Loucy (cell line): ENCODE measurements around the gene P3H4.
A peak's percentile ranks its signal among the peaks of the same experiment; 100 is the strongest.

Experiments used
- H2AFZ ChIP-seq: fragments of 200-600 bp; sonication (generic); 2 replicates; pipeline ENCODE4 v1.6.0; 2016; ENCODE audit warnings: antibody characterized with exemption, mild to moderate bottlenecking, low read length, moderate library complexity
- H3F3A ChIP-seq: fragments of 200-600 bp; 2 replicates; pipeline ENCODE4 v1.6.0; 2016; ENCODE audit warnings: antibody characterized with exemption, low read depth, mild to moderate bottlenecking
- H3K27me3 ChIP-seq: fragments of 200-600 bp; sonication (generic); 2 replicates; pipeline ENCODE4 v1.6.1; 2014; ENCODE audit warnings: low read length, mild to moderate bottlenecking; ENCODE audit not compliant: insufficient read depth, poor library complexity, severe bottlenecking
- H3K36me3 ChIP-seq: fragments of 200-600 bp; sonication (generic); 2 replicates; pipeline ENCODE4 v1.6.1; 2016; ENCODE audit warnings: low read length; ENCODE audit not compliant: insufficient read depth
- H3K4me1 ChIP-seq: fragments of 200-600 bp; sonication (generic); 2 replicates; pipeline ENCODE4 v1.5.1; 2014; ENCODE audit warnings: low read length, mild to moderate bottlenecking; ENCODE audit not compliant: insufficient read depth, poor library complexity, severe bottlenecking
- H3K4me2 ChIP-seq: fragments of 200-600 bp; sonication (generic); 2 replicates; pipeline ENCODE4 v1.6.0; 2014; ENCODE audit warnings: antibody characterized with exemption, low read length, low read depth, mild to moderate bottlenecking; ENCODE audit not compliant: poor library complexity, severe bottlenecking
- H3K4me3 ChIP-seq: fragments of 200-600 bp; sonication (generic); 2 replicates; pipeline ENCODE4 v1.5.1; 2014; ENCODE audit warnings: low read length, mild to moderate bottlenecking, mixed read lengths; ENCODE audit not compliant: poor library complexity, severe bottlenecking
- H3K79me2 ChIP-seq: fragments of 200-600 bp; sonication (generic); 2 replicates; pipeline ENCODE4 v1.6.1; 2014; ENCODE audit warnings: low read length; ENCODE audit not compliant: insufficient read depth
- H3K9ac ChIP-seq: fragments of 200-600 bp; sonication (generic); 2 replicates; pipeline ENCODE4 v1.6.0; 2014; ENCODE audit warnings: mild to moderate bottlenecking, low read depth, low read length, moderate library complexity; ENCODE audit not compliant: poor library complexity, severe bottlenecking
- H3K9me2 ChIP-seq: fragments of 200-600 bp; sonication (generic); replicated peaks from 2 replicates; pipeline ENCODE4 v1.6.1; 2016; ENCODE audit warnings: low read depth, low read length, mixed read lengths
- H3K9me3 ChIP-seq: fragments of 200-600 bp; sonication (generic); 2 replicates; pipeline ENCODE4 v1.6.1; 2014; ENCODE audit warnings: mild to moderate bottlenecking, antibody characterized with exemption, low read length, low read depth; ENCODE audit not compliant: insufficient read depth
- H4K20me1 ChIP-seq: fragments of 200-600 bp; sonication (generic); 2 replicates; pipeline ENCODE4 v1.6.0; 2014; ENCODE audit warnings: antibody characterized with exemption, low read length, mild to moderate bottlenecking; ENCODE audit not compliant: insufficient read depth, poor library complexity, severe bottlenecking
- CTCF ChIP-seq: fragments of 200-600 bp; sonication (generic); conservative IDR thresholded peaks from 2 replicates; pipeline ENCODE4 v1.5.1; 2014; ENCODE audit warnings: mild to moderate bottlenecking, antibody characterized with exemption, low read length
- EZH2phosphoT487 ChIP-seq: fragments of 200-600 bp; IDR thresholded peaks from 2 replicates; pipeline ENCODE4 v1.6.1; 2018; ENCODE audit warnings: antibody characterized with exemption, mild to moderate bottlenecking, moderate library complexity, borderline replicate concordance

Gene P3H4

DNA sequence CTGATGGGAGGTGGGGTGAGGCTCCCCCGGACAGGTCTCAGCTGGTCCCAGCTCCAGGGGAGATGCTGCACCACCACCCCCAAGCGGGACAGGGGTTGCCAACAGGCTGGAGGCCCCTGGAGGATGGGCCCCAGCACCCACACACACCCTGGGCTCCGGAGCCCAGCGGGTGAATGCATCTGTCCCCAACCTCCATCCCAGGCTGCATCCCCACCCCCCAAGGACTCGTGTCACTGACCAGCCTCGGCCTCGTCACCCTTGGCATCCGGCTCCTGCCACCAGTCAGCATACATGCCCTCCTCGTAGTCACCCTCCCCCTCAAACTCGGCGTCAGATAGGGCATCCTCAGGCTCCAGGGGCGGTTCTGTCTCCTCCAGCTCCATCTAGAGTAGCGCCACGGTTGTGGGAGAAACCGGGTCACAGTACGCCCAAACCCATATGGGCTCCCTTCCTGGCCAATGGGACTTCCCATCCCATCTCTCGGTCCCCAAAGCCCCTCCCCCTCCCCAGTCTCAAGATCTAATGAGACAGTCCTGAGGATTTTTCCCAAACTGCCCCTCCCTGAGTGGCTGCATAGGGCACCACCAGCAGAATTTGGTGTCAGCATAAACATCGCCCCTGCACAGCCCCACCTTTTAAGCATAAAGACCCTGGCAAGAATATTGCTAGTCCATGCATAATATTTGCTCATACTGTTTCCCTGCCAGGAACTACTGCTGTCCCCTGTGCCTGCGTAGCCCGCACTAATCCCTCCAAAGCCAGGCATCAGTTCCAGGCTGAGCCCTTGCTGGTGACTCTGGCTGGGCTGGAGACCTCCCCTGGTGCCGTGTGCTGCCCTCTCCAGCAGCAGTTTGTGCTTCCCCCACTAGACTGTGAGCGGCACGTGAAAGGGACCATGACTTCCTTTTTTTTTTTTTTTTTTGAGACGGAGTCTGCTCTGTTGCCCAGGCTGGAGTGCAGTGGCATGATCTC, 8.4 kb downstream of the P3H4 start:
- TF ChIP-seq CTCF (no peak), EZH2phosphoT487 (no peak)
- no peak overlapping the region for H3K4me2 ChIP-seq
- no peak overlapping the region for H2AFZ ChIP-seq

DNA sequence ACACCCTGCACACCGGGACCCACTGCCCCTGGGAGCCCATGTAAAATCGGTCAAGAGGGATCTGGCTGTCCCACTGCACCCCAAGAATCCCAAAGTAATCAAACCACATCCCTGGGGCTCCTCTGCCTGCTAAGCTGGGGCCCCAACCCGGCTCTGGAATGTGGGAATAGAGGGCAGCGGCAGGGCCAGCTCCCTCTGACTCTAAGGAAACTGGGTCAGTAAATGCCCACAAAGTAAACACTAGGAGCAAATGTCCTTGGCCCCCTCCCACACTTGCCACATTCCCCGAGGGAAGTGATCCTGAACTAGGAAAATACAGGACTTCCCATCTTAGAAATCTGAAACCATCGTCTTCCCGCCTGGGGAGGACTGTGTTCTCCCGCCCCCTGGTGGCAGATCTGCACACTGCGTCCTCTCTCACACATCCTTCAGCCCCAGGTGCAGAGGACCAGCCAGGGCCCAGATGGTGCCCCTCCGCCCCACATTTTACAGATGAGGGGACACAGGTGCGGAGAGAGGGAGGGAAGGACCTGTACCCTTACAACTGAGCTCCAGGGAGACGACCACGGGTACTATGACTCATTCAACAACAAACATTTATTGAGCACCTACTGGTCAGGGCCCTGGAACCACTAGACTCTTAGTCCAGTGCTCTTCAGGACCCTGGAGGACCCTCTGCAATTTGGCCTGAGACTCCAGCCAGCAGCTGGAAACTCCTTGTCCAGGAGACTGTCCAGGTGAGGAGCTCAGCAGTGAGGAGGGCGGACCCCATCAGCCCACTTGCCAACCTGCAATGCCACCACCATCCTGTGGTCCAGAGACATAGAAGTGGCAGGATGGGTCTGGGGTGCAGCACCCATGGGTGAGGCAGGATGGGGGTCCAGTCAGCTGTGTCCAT, 10.1 kb downstream of the P3H4 start:
- Histone ChIP-seq H3K27me3 (no peaks in the 10 kb centered on the region), H3K9me2 (no peaks in the 10 kb centered on the region), H3K36me3 (no peaks in the 10 kb centered on the region), H3K79me2 (no peaks in the 10 kb centered on the region), H2AFZ (peak overlapping the region; percentile 71; the same call in 1 of the 2 replicates), H3K4me1 (peaks cover 6% of the 10 kb centered on the region), H3K9me3 (no peaks in the 10 kb centered on the region), H3K4me3 (peak overlapping the region; percentile 29), H3K4me2 (peak overlapping the region; percentile 40), H4K20me1 (no peaks in the 10 kb centered on the region), H3F3A (no peaks in the 10 kb centered on the region), H3K9ac (peak overlapping the region; percentile 27)
- TF ChIP-seq EZH2phosphoT487, result no peak
- peak; percentile 97 for TF ChIP-seq CTCF

More for the DNA sequence above, 8.4 kb downstream of the P3H4 start:
- H4K20me1 ChIP-seq, result no peaks in the 10 kb centered on the region
- no peaks in the 10 kb centered on the region for H3K9me2 ChIP-seq
- H3F3A ChIP-seq, result no peaks in the 10 kb centered on the region
- no peaks in the 10 kb centered on the region for H3K36me3 ChIP-seq
- no peak overlapping the region for H3K4me3 ChIP-seq
- H3K4me1 ChIP-seq, result peaks cover 6% of the 10 kb centered on the region
- no peak overlapping the region for H3K9ac ChIP-seq
- H3K9me3 ChIP-seq, result no peaks in the 10 kb centered on the region
- H3K27me3 ChIP-seq, result no peaks in the 10 kb centered on the region
- H3K79me2 ChIP-seq, result no peaks in the 10 kb centered on the region

GRCh38 chr17:41800601-41801373, 11.0 kb downstream of the P3H4 start:
- Histone ChIP-seq H2AFZ (peak overlapping the region; percentile 71; the same call in 1 of the 2 replicates), H3K9ac (peak overlapping the region; percentile 27), H3K4me2 (no peak overlapping the region), H3K27me3 (no peaks in the 10 kb centered on the region), H3K9me3 (no peaks in the 10 kb centered on the region), H3K79me2 (no peaks in the 10 kb centered on the region), H3F3A (no peaks in the 10 kb centered on the region), H3K9me2 (no peaks in the 10 kb centered on the region), H3K4me1 (peaks cover 6% of the 10 kb centered on the region), H4K20me1 (no peaks in the 10 kb centered on the region), H3K36me3 (no peaks in the 10 kb centered on the region), H3K4me3 (no peak overlapping the region)
- TF ChIP-seq EZH2phosphoT487, result no peak
- no peak for TF ChIP-seq CTCF
